ENCODE data around the gene SOX6.

DNA sequence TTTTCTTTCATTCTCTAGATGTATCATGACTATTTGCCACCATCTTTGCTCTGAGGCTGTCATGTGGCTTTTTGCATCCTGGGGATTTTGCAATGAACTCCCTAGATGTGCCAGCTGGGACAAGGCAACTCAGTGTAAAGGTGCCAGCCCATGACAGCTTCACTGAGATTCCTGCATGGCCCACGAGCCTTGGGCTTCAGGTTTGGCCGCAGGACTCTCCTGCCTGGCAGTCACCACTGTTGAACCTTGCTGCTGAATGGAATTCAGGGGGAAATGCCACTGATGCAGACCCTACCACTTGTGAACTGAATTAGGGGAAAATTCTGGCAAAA lies 385.2 kb downstream of the SOX6 start:
- TF ChIP-seq, protein P1, sequence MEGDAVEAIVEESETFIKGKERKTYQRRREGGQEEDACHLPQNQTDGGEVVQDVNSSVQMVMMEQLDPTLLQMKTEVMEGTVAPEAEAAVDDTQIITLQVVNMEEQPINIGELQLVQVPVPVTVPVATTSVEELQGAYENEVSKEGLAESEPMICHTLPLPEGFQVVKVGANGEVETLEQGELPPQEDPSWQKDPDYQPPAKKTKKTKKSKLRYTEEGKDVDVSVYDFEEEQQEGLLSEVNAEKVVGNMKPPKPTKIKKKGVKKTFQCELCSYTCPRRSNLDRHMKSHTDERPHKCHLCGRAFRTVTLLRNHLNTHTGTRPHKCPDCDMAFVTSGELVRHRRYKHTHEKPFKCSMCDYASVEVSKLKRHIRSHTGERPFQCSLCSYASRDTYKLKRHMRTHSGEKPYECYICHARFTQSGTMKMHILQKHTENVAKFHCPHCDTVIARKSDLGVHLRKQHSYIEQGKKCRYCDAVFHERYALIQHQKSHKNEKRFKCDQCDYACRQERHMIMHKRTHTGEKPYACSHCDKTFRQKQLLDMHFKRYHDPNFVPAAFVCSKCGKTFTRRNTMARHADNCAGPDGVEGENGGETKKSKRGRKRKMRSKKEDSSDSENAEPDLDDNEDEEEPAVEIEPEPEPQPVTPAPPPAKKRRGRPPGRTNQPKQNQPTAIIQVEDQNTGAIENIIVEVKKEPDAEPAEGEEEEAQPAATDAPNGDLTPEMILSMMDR (IDR thresholded peaks at IDR 0.05) = no peak
- TF ChIP-seq EP300 (IDR thresholded peaks at IDR 0.05) (no peak), POLR2A (IDR thresholded peaks at IDR 0.05) (no peak)
